ENCODE results near the gene KIAA1671.

KIAA1671 gene

GRCh38 chr22:25156736-25157135 is 204.2 kb downstream of the KIAA1671 start:
- TF ChIP-seq REST (IDR thresholded peaks at IDR 0.05; ENCODE audit: insufficient read depth in 1 of 2, low read depth in 2 of 2, low read length in 2 of 2): no peak
- TF ChIP-seq POLR2AphosphoS5 (IDR thresholded peaks at IDR 0.05; ENCODE audit: low read depth, low read length): no peak
- TF ChIP-seq SIN3A (IDR thresholded peaks at IDR 0.05; ENCODE audit: borderline replicate concordance, insufficient read depth, low read length): no peak
- no peak for TF ChIP-seq TAF1 (IDR thresholded peaks at IDR 0.05; ENCODE audit: borderline replicate concordance, insufficient read depth, low read length)
- no peak for TF ChIP-seq FOXP2 (optimal IDR thresholded peaks at IDR 0.05; ENCODE audit: borderline replicate concordance, extremely low read depth, extremely low read length, insufficient read depth)

- TF ChIP-seq TAF1 (IDR thresholded peaks at IDR 0.05; ENCODE audit: borderline replicate concordance, insufficient read depth, low read length) (no peak), REST (IDR thresholded peaks at IDR 0.05; ENCODE audit: insufficient read depth in 1 of 2, low read depth in 2 of 2, low read length in 2 of 2) (no peak), SIN3A (IDR thresholded peaks at IDR 0.05; ENCODE audit: borderline replicate concordance, insufficient read depth, low read length) (no peak), POLR2AphosphoS5 (IDR thresholded peaks at IDR 0.05; ENCODE audit: low read depth, low read length) (no peak), FOXP2 (optimal IDR thresholded peaks at IDR 0.05; ENCODE audit: borderline replicate concordance, extremely low read depth, extremely low read length, insufficient read depth) (no peak)
Measured at GRCh38 chr22:25159028-25159427, 206.5 kb downstream of the KIAA1671 start.

GRCh38 chr22:25160120-25160996 is 207.8 kb downstream of the KIAA1671 start:
- TF ChIP-seq POLR2AphosphoS5 (IDR thresholded peaks at IDR 0.05; ENCODE audit: low read depth, low read length): no peak
- TF ChIP-seq SIN3A (IDR thresholded peaks at IDR 0.05; ENCODE audit: borderline replicate concordance, insufficient read depth, low read length): no peak
- no peak for TF ChIP-seq TAF1 (IDR thresholded peaks at IDR 0.05; ENCODE audit: borderline replicate concordance, insufficient read depth, low read length)
- no peak for TF ChIP-seq FOXP2 (optimal IDR thresholded peaks at IDR 0.05; ENCODE audit: borderline replicate concordance, extremely low read depth, extremely low read length, insufficient read depth)
- no peak for TF ChIP-seq REST (IDR thresholded peaks at IDR 0.05; ENCODE audit: insufficient read depth in 1 of 2, low read depth in 2 of 2, low read length in 2 of 2)

- TF ChIP-seq FOXP2 (optimal IDR thresholded peaks at IDR 0.05; ENCODE audit: borderline replicate concordance, extremely low read depth, extremely low read length, insufficient read depth): no peak
Measured at GRCh38 chr22:25161017-25161915, 208.8 kb downstream of the KIAA1671 start.

GRCh38 chr22:25161916-25162530 is 209.5 kb downstream of the KIAA1671 start:
- TF ChIP-seq REST (IDR thresholded peaks at IDR 0.05; ENCODE audit: insufficient read depth in 1 of 2, low read depth in 2 of 2, low read length in 2 of 2) (no peak), POLR2AphosphoS5 (IDR thresholded peaks at IDR 0.05; ENCODE audit: low read depth, low read length) (no peak), FOXP2 (optimal IDR thresholded peaks at IDR 0.05; ENCODE audit: borderline replicate concordance, extremely low read depth, extremely low read length, insufficient read depth) (no peak), SIN3A (IDR thresholded peaks at IDR 0.05; ENCODE audit: borderline replicate concordance, insufficient read depth, low read length) (no peak), TAF1 (IDR thresholded peaks at IDR 0.05; ENCODE audit: borderline replicate concordance, insufficient read depth, low read length) (no peak)

Measured in PFSK-1 (cell line).